Left colon (tissue), 2 donors: ENCODE data around the gene RNF39. TPM values are rescaled to one million over a fixed set of nuclear protein-coding genes. Genes with fewer than 3 reads are reported as not detected.

Experiments used
- ATAC-seq: fragments of 200-7000 bp; cut with Tn5 transposase; one replicate; pipeline ENCODE4 v1.9.1; 2020; ENCODE audit warnings: mild to moderate bottlenecking, moderate library complexity
- DNase-seq, 2 donors: peaks; one replicate each; pipeline ENCODE4 v3.0.0-alpha.2; 2020
- intact Hi-C, 2 donors: fragments of 100-400 bp; cut with DNase I in 1 of 2; cut with micrococcal nuclease in 1 of 2; formaldehyde crosslinking; loops; one replicate each; pipeline versions ENCODE4 v1.11.2 to v1.14.0; 2022; cut with DNase I, micrococcal nuclease
- total RNA-seq, 2 donors: library from RNA; stranded (reverse); fragmentation: NEBNext Ultra II Directional; extraction: Animal tissue kit (Norgen Biotek cat#: 25700); gene quantifications; one replicate each; pipeline ENCODE4 v1.2.1, GENCODE V29; 2021
- donor health status: DM: no; HTN: no; CAD: no.
- donor health status: DM: yes; HTN: yes; CAD: no.

Gene RNF39
- total RNA-seq, 2 donors from 2014 or later = 0.58 TPM; not detected in 1

DNA sequence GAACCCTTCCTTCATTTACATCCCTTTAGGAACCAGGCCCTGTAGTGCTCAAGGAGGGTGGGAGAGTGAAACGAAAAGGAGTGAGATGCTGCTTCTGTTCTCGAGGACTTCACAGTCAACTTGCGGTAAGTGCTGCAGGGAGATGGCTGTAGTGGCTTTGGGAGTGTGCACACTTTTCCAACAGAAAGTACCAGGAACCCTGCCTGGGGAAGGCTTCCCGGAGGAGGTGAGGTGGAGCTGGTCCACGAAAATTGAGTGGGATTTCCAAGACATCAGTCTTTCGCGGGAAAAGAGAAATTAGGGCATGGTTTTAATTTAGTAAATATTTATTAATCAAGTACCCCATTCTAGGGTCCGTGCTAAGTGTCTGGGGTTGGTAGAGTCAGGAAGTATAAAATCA, 24.6 kb upstream of the RNF39 start:
- DNase-seq (no peak), ATAC-seq (no peak)
- intact Hi-C loops = no loop called here

DNA sequence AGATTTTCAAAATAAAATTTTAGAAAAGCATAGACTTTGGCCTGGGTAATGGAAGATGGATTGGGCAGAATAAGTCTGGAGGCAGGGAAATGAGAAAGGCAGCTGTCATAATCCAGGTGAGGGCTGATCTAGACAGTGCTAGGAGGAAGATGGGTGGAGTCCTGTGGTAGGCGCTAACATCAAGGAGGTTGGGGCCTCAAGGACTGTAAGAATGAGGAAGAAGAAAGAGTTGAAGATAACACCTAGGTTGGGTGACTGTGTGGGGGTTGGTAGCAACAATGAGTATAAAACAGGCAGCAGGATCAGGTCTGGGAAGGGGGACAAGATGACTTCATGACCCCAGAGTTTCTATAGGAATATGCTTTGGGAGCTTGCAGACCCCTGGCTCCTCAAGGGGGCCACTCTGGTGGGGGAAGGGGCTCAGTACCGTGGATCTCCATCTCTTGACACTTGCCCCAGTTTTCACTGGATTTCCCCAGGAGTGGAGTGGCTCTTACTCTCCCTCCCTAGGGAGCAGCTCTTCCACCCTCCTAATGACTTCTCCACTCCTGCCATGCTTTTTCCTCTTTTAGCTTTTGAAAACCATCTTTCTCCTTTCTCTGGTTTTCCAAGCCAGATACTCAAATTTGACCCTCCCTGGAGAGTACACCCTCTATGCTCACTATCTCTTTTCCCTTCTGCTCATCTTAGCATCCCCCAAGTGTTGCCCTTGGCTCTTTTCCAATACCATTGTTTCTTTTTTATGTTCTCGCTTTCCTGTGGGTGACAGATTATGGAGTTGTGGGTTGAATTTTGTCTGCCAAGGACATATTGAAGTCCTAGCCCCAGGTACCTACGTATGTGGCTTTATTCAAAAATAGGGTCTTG, 22.6 kb upstream of the RNF39 start:
- ATAC-seq (peak; percentile 41), DNase-seq (peak; percentile 54 to 80)
- intact Hi-C loops = no loop called here

DNA sequence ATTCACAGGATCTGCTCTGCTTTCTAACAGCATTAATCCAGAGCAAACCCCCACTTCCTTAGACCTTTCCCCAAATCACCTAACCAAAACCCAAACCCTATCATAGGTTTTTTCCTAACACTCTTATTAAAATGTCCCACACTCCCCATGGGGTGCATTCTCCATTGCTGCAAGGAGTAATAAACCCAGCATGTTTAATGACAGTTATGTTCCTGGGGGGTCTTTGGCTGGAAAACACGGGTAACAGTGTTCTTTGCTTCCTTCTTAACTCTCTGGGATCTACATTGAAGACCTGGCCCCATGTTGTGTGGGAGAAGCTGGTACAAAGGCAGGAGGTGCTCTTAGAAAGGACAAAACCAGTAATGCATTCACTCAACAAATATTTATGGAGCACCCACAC, 21.3 kb upstream of the RNF39 start:
- no peak for DNase-seq
- intact Hi-C loops = no loop called here
- ATAC-seq = no peak

DNA sequence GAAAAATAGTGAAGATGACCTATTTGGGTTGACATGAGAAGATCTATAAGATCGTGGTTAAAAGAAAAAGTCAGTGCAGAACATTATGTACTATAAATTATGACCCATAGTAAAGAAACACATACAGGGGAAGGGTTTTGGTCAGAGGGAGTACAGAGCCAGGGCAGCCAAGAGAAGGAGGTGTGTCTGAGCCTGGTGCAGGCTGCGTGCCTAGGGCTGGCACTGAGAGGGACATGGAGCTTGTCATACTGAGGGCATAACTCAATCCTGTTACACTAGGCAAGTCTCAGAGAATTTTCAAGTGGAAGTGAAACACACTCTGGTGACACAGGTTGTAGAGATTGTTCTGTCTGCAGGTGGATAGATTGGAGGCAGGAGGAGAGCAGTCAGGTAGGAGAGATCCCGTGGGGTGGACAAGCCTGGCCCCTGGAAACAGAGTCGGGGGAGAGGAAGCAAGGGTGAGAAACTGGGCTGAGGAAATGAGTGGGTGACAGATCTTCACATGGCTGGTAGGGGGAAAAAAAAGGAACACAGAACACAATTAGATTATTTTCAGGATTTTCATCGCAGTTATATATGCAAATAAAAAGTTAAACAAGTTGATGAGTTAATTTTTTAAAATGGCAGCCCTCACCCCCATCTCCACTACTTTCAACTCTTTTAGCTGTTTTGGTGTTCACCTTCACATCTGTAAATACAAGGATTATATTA, 18.5 kb upstream of the RNF39 start:
- intact Hi-C loops = no loop called here
- ATAC-seq = no peak
- DNase-seq = no peak

DNA sequence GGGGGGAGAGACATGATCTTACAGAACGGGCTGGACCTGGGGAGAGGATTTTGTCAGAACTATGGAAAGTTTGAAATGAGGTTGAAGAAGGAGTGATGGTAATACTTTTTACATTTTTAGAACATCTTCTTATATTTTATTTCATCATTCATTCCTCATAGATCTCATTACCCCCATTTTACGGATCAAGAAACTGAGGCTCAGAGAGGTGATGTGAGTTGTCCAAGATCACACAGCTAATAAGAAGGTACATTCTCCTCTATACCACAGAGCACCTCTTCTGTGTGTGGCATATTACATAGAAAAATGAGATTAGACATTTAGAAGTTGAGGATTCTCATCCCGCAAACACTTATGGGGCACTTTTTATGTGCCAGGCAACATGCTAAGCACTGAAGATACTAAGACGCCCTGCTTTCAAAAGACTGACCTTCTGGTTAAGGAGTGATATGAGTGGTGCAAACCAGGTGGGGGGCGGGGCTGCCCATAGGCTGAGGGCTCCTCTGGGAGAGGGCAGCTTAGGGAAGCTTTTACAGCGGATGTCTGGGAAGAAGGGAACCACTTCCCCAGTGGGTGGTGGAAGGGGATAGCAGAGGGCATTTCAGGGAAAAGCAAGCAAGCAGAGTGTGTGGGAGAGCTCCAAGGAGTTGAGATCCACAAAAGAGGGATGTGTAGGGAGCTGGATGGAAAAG, 17.4 kb upstream of the RNF39 start:
- DNase-seq (no peak), ATAC-seq (no peak)
- intact Hi-C loops = no loop called here

DNA sequence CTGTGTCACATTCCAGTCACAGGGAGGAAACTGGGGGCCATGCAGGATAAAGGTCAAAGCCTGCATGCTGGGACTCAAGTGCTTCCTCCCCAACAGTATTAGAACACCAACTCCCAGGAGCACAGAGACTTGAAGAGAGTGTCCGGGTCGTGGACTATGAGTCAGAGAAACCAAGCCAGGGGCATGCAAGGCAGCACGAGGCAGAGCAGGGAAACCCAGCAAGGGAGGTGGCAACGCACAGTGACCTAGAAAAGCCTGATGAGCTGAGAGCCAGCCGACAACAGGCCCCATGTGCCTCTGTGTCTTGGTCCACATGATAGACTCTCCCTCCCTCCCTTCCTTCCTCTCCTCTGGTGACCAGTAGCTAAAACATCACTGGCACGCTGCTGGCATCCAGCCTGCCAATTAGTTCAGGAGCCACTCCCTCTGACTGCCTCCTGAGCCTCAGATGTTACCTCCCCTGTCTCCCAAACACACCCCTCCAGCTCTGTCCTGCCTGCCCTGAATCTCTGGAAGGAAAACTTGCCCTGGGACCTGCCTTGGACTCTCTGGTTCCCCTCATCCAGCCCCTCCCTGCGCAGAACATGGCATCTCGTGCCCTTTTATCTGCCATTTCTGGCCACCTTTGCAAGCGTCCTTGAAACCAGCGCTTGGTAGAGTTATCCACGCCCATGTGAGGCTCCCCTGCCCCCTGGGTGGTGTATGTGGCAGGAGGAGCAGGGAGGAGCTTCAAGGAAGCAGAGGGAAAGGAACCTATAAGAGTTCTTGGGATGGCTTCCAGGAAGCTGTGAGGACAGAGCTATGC, 16.2 kb upstream of the RNF39 start:
- DNase-seq (peak; percentile 79 to 88), ATAC-seq (peak; percentile 90)
- intact Hi-C loops = no loop called here

DNA sequence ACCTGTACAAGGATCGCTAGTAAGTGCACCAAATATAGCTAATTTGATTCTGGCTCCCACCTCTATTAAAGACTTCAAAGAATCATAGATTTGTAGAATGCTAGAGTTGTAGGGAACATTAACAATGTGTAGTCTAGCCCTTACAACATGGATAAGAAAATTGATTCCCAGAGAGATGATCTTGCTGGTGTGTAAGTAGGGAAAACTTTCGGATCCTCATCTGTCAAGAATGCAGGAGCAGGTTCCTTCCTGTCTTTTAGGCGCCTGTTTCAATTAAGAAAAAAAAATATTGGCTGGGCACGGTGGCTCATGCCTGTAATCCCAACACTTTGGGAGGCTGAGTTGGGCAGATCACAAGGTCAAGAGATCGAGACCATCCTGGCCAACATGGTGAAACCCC, 12.3 kb upstream of the RNF39 start:
- DNase-seq (no peak), ATAC-seq (no peak)
- intact Hi-C loops = no loop called here

DNA sequence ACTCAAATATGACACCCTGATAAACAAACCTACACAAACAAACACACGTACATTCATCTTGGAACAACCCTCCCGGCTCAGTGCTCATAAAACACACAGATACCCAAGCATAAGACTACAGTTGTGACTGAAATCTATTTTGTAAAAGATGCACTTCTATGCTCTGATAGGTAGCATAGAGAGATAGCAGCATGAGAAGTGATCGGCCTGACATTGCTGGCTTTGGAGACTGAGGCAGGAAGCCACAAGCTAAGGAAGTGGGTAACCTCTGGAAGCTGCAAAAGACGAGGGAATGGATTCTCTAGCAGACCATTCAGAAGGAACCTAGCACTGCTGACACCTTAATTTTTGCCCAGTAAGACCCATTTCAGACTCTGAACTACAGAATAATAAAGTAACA, 1.6 kb upstream of the RNF39 start:
- no peak for DNase-seq
- intact Hi-C loops = no loop called here
- ATAC-seq = no peak

DNA sequence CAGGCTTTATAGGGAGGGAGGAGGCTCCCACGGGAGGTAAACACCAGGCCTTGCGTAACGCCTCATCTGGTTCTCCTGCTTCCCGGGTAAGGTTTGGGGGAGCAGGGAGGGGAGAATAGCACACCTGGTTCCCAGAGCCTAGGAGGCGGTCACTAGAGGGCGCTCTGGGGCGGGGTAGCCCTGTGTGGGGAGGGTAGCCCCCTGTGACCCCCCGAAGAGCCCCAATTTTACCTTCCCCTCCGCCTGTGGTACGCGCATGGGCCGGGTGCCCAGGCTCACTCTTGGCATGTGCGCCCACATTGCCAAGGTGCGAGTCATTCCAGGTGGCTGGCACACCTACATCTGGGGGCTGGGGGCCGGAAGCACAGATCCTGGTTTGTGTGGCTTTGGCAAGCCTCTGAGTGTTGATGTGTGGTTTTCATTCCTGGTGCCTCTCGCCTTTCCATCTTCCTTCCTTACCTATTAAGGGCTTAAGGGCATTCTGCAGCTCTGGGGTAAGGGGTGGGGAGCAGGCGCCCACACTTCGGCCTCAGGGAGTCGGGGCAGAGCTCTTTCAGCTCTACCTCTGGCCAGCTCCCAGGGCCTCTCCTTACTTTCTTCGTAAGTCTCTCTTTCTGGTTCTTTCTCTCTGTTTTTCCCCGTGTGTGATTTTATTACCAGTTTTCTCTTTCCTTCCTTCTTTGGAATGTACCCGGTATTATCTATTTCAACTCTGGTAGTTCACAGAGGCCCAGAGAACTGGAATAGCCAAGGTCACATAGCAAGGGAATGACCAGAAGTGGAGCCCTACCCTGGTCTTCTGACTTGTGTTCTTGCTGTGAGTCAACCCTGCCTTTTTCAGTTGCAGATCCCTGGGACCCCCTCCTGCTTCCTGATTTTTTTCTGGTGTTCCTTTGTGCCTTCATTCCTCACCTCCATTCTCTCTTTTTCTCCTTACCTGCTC, 492 bp upstream of the RNF39 start:
- intact Hi-C loops = no loop called here
- ATAC-seq (peak; percentile 70), DNase-seq (peak; percentile 56 to 57)

DNA sequence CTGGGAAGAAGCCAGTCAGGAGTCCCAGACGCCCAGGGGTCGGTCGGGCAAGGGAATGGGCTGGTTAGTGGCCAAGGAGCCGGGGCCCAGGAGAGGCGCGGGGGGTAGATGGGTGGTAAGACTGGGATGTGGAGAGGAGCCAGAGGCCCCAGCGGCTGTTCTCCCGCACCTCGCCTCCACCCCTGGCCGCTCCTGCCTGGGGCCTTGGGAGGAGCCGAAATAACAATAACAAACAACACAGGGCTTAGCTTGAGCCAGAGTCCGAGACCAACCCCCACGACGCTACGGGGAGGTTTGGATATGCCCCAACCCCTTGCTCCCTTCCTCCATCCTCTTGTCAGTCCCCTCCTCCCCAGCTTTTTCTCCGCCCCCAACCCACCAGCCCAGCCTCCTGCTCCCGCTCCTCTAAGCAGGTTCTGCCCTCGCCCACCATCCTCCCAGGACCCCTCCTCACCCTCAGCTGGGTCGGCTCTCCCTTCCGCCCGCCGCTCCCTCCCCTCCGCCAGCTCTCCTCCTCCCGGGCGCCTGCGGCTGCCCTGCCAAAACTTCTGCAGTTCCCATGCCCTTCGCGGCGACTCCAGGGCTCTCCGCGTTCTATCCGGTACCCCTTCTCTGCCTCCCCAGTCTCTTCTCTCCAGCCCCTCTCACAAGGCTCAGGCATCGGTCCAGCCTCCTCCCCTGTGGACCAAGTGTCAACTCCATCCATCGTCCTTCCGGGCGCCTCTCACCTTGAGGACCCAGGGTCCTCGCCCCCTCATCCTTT, 1.1 kb downstream of the RNF39 start:
- ATAC-seq (peak; percentile 24), DNase-seq (peak in 1 of 2 donors; percentile 27)
- intact Hi-C loops = no loop called here

DNA sequence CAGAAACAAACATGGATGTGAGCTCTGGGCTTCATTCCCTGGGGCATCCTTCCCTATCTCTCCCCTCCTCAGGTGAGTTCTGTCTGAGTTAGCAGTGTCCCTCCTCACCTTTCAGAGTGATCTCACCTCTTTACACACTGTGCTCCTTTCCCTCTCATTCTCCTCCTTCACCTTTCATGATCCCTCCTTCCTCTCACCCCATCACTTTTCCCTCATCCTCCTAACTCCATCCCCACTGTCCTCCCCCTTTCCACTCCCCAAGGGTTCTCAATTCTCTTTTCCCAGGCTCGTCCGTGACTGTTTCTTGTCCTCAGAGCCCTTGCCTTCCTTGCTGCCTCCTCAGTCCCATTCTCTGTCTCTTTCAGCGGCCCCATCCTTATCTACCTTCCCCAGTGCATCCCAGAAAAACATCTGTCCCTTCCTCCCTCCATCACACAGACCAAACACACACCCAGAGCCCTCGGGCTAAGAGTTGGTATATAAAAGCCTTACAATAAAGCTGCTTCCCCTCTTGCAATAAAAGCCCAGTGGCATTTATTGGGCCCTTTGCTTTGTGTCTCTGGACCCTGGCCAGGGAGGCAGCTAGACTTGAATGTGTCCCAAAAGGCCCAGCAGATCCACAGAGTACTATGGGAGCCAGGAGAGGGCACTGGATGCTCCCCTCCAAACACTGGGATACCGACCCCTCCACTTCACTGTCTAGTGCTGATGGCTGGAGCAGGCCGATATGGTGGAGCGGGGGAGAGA, 1.9 kb downstream of the RNF39 start:
- ATAC-seq (peak; percentile 12), DNase-seq (no peak)
- intact Hi-C loops = no loop called here

DNA sequence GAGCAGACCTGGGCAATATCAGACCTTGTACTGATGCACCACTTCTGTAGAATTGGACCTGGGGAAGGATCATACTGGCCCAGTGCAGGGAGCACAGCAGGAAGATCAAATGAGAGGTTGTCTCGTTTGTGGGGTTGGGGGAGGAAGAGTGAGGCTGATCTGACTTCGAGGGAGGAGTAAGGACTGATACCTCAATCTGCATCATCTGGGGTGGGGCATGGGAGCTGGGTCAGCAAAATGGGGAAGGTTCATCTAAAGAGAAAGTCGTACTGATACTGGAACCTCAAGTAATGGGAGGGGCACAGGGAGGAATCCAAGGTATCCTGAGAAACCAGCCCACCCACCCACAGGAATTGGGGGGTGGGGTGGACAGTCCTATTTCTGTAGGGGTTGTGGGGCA, 3.7 kb downstream of the RNF39 start:
- intact Hi-C loops = no loop called here
- ATAC-seq (no peak), DNase-seq (no peak)

DNA sequence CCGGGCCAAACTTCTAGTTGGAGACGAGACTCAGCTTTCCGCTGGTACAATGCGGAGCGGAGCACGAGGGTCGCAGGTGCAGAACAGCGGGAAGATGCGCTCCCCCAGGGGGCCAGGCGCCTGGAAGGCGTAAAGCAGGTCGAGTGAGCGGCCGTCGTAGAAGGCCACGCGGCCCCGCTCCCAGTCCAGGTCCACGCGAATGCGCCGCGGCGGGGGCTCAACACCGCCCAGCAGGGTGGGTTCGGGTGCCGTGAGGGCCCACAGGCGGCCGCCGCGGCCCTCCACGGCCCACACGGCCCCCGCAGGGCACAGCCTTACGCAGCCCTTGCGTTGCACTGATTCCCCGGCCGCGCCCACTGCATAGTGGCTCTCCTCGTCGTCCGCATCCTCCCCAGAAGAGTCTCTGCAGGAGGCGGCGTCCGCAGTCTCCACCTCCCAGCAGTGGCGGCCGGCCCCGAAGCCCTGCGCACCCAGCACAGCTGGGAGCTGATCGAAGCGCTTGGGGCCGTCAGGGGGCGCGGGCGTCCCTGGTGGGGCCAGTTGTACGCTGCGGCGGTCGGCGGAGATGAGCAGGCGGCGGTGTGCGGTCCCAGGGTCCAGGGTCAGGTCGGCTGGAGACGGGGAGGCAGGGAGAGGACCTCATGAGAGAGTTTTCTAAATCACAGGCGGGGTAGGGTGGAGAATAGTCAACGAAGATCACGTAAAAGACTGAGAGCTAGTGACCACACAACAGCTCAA, 4.3 kb downstream of the RNF39 start:
- ATAC-seq (no peak), DNase-seq (no peak)
- intact Hi-C loops = no loop called here

DNA sequence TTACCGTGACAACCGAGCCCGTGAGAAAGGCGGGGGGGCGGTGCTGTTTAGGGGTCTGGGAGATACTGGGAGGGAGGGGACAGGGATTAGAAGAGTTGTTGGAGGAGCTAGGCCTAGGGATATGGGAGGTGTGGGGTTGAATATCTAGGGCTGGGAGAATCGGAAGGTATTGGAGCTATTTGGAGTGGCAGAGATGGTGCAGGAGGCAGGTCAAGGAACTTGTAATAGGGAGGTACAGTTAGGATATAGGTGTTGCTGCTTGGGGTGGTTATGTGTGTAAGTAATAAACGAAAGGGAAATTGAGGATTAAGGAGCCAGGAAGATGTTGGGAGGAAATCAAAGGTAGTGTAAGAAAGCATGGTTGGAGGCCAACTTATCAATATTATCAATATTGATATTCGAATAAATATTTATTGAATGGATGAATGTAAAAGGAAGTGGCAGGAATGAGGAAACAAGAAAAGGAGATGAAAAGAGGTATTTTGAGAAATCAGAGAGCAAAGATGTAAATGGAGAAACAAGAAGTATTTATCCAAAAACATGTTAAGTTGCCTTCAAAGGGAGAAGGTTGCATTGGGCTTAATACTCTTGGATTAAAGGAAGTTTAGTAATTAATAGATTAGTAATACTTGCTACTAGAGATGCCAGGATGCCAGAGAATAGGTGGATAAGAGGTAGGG, 8.0 kb downstream of the RNF39 start:
- peak in 1 of 2 donors; percentile 83 for DNase-seq
- intact Hi-C loops = no loop called here
- ATAC-seq = no peak
